ENCODE results near the gene NUP54.

- peak; percentile 59 for TF ChIP-seq CTCF (conservative IDR thresholded peaks at IDR 0.05; ENCODE audit: low read depth, low read length)
- no peak for TF ChIP-seq EZH2 (IDR thresholded peaks at IDR 0.05; ENCODE audit: borderline replicate concordance, low read depth, low read length, poor library complexity, severe bottlenecking)
Observed at GRCh38 chr4:76087007-76087769, 61.0 kb downstream of the NUP54 start.

Measured in A673 (cell line).